DMS153 (cell line): ENCODE measurements around the gene TNS1.

ENCODE experiments used
- DNase-seq: peaks from one replicate; lab custom pipeline; 2025; lab: John Stamatoyannopoulos, UW

TNS1 gene

DNA sequence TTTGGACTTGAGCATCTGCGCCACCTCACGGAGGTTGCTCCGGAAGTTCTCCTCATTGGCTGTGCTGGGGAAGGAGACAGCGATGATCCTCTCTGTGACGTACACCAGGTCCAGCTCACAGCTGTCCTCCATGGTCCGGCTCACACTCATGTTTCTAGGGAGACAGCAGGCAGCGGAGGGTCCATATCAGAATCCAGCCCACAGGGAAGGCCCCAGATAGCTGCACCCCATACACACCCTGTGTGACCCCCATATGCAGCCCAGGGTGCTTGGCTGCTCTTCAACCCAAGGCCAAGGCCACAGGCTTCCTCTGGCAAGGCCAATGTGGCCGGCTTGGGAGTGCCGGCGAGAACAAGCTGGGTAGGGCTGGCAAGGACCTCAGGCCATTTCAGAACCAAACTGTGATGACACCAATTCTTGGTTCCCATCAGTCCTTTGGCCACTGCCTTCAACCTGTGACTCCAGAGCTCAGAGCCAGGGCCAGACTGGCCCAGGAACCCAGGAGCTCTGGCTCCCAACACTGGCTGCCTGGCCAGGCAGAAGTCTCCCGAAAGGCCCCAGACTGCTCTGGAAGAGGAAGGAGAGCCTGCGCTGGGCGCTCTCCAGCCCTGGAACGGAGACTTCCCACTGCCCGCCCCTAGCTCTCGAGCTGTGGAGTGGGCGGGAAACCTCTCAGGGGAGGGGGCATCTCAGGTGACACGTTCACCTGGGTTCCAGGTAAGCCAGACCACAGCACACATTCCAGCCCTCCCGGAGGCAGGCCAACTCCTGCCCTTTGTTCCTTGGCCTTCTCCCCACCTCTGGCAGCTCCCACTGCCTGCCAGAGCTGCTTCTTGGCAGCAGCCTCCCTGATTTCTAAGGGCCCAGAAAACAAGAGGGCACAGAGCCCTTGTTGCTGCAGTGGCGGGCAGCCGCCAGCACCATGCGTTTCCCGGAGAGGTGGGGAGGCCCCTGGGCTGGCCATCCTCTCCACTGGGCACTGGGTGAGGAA lies 104.7 kb downstream of the TNS1 start:
- DNase-seq = no peak

DNA sequence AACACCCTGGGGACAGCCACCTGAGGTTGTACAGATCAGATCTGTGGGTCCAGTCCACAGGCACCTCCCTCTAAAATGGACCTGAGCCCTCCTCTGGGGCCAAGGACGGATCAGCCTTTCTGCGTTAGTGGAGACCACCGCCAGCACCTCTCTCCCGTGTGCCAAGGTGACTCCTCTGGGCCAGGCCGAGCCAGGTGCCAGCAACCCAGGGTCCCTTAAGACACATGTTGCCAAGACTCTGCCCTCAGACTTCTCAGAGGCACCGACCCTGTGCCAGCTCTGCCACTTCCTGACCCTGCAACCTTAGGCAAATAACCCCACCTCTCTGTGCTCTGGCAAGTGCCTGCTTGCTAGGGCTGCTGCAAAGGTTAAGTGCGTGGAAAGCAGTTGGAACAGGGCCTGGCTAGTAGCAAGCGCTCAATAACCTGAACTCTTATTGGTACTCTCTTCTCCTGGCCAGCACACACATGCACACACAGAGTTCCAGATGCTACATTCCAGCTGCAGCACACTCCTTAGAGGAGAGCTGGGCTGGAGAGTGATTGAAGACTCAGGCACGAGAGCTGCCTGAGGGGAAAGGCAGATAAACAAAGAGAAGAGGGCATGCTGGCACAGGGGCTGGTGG lies 105.6 kb downstream of the TNS1 start:
- no peak for DNase-seq

DNA sequence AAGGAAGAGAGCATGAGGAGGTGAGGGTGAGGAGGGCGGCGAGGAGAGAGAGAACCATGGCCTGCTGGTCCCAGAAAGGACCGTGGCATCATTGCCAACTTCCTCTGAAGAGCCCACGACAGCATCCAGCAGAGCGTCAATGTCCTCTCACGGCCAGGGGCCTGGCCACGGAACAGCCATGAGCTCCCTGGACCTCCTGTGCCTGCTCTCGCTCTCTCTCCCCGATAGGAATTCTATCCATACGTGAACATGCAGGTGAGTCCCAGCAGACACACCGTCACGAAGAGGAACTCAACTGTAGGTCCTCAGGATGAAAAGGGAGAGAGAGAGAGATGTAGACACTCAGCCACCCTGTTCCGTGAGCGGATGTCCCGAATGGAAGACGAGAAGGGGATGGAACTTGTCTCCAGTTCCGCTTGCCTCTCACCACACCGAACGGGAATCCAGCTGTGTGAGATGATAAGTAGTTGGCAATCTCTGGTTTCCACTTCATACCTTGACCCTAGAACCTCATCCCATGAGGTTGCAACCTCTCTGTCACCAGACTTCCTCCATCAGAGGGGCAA lies 107.6 kb downstream of the TNS1 start:
- no peak for DNase-seq

DNA sequence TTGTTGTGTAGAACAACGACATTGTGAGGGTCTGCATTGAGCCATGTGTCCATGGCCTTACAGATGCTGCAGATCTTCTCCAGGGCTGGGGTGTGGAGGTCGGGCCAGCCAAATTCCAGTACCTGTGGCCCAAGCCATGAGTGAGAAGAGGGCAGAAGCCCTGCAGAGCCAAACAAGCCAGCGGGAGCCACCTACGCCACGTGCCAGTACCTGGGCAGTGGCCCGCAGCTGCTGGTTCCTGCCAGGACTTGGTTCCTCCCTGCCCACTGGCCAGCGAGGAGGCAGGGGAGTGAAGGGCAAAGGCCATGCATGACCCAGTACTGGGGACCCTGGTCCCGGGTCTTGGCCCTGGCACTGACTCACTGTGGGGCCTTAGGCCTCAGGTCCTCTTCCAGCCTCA lies 109.4 kb downstream of the TNS1 start:
- no peak for DNase-seq

DNA sequence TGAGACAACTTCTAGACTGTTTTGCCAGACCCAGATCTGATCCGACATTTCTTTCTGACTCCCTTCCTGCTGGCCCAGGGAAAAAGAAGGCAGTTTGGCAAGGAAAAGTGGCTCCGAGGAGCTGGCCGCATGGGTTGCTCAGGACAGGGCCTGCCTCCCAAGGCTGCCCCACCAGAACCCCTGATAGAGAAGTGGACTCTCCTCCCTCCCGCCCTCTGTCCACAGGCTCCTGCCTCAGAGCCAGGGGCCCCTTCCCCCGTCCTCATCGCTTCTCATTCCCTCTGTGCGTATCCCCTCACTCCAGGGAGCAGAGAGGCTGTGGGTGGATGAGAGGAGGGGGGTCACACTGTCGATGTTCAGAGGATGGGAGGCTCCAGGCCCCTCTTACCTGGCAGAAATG lies 110.2 kb downstream of the TNS1 start:
- no peak for DNase-seq

DNA sequence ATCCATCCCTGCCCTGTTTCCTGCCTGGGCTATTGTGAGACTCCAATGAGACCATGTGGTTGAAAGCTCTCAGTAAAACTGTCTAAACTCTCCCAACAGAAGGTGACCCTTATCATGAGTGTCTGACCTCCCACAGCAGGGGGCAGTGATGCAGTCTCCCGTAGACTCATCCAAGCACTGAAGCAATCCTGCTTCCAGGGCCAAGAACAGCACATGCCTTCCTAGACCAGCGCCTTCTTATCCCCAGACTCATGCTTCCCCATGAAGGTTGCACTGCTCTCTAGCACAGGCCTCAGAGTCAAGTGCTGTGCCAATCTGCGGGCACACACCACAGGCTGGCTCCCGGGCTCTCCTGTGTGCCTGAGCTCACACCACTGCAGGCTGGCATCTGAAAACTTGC lies 112.3 kb downstream of the TNS1 start:
- no peak for DNase-seq

DNA sequence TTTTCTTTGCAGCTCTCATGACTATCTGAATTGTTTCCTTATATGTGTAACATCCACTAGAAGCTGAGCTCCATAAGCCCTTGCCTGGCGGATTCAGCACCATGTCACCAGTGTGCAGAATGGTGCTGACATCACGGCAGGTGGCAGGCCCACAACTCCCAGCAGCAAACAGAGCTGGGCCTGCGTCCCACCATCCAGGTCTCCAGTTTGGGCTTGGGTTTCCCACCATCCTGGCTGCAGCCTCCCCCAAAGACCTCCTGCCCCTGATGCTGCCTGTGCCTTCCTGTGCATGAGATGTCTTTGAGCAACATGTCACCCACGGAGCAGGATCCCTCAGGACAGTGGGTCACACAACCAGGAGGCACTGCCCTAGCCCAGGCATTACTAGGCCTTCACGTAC lies 113.1 kb downstream of the TNS1 start:
- DNase-seq = no peak

DNA sequence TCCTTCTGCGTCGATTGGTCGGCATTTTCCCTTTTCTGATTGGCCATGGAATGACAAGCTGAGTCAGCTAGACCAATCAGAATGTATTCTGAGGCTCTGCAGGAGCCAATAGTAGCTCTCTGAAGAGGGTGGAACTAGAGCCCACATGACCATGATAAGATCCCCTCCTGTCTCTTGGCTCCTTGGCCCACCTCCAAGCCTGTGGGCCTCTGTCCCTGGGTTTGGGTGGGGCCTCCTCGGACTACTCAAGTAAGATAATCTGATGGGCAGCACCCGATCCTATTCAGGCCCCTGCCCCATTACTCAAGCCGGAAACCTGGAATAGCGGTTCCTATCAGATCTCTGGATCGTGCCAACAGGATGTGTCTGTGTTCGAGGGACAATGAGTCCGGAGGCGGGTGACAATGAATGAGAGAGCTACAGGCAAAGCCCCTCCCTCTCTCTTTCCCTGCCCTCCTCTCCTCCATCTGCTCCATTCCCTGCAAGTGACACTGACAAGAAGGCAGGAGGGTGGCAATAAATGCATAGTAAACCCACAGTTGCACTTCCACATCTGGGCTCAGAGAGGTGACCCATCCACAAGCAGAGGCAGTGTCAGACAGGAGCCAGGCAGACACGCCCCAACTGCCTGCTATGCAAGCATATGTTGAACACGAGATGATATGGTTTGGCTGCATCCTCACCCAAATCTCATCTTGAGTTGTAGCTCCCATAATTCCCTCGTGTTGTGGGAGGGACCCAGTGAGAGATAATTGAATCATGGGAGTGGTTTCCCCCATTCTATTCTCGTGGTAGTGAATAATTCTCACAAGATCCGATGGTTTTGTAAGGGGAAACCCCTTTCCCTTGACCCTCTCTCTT lies 114.7 kb downstream of the TNS1 start:
- DNase-seq = no peak

DNA sequence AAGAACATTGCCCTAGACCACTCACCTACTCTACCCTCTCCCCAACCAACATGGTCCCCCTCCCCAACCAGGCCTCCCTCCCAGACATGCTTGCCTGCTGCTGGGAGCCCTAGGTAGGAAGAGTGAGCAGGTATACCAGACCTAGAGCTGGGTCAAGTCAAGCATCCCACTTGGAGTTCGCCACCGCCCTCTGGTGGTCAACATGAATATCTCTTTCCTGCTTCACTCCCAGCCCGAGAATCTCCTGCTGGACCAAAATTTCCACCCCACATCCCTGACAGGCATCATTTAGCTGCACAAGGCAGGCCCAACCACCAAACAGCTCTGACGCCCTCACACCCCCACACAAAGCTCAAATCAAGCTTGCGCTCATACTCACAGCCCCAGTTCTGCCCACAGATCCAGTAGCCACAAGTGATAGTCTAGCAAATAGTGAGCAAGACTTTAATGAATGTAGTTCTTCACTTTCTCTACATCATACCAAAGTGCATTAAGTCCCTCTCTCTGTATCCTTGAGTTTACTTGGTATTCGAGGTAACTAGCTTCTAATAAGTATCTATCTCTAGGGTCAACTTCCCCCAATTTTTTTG lies 116.0 kb downstream of the TNS1 start:
- DNase-seq = peak; percentile 51

DNA sequence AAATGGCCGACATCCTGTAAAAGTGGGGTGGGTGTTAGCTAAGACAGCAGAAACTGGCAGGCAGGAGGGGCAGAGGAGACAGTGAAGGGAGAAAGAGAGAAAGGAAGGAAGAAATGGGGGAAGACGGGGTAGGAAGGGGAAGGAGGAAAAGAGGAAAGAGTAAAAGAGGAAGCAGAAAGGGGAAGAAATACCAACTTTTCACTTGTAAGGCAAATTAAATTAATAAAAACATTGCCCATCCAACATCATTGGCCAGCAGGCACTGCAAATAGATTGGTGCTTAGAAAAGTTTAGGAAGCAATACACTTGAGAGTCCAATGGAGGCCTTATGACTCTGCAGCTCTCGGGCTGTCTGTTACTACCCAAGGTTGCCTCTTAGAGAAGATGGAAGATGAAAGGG lies 116.7 kb downstream of the TNS1 start:
- no peak for DNase-seq

DNA sequence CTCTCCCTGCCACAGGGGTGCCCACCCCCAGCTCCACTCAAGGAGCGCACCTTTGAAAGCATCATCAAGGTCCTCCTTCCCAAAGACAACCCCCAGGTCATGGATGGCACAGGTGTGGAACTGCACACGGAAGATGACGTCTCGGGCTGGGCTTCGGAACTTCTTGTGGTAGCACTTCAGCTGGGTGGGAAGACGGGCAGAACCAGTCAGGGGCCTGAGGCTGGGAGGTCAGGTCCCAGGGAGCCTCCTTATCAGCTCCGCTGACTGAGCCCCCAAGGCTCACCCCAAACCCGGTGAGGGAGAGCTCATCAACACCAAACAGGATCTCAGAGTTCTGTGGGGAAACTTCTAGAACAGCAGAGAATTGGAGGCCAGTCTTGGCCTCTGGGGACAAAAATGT lies 117.8 kb downstream of the TNS1 start:
- DNase-seq = no peak

DNA sequence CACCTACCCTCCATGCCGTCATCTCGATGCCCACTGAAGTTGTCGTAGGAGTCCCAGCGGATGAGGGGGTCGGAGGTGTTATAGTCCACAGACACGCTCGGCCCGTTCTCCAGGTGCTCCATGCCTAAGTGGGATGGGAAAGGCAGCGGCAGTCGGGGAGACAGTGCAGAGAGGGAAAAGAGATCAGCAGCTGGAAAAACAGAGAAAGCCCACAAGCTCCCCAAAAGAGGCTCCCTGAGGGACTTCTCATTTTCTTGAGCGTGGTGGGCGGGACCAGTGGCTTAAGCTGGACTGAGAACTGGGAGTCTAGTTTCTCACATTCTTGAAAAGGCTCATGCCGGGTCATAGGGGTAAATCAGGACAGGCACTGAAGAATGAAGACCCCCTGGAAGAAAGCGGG lies 121.9 kb downstream of the TNS1 start:
- no peak for DNase-seq

DNA sequence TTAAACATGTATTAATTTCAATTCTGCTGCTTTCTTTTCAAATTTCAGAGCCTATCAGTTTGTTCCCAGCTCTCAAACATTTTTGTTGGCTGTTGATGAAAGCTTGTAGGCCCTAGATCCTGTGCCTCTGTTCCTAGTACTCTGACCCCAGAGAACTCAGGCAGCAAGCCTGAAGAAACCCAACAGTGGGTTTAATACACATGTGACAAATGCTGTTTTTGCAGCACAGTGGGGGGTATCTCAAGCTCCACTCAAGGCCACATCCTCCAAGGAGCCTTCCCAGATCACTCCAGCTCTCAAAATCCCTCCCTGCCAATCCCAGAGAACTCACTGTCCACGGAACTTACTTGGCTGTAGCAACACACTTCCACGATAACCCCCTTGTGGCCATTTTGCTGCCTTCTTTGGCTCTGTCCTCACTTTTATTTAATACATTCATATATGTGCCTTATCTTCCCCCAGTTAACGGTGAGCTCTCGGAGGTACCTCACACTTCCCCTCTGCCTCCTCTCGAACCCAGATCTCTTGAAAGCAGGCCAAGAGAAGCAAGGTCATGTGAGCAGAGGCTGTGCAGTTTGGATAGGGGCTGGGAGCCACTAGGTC lies 122.4 kb downstream of the TNS1 start:
- DNase-seq = no peak

DNA sequence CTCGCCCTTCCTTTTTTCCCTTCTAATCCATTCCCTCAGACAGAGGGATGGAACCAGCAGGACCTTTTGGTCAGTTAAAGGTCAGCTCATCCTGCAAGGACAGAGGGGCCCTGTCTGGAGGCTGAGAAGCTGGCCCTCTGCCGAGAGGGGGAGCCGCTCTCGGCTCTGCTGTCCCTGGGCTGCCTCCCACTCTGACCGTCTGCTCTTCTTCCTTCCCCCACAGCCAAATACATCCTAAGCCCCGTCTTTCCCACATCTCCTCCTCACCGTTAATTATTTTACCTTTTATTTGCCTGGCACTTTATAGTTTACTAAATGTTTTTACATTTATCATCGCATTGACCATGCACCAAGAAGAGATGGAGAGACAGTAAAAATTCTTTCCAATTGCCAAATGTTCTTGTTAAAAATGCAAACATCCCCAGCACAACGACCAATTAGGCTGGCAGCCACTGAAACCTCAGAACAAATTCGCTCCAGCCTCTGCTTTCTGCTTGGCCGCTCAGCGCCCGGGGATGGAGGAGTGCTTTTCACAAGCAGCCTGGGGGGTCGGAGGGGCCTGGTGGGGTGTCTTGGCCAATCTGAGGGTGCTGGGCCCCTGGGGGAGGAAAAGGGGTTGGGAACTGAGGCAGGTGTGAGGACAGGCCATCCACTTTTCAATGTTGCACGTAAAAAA lies 123.7 kb downstream of the TNS1 start:
- no peak for DNase-seq

DNA sequence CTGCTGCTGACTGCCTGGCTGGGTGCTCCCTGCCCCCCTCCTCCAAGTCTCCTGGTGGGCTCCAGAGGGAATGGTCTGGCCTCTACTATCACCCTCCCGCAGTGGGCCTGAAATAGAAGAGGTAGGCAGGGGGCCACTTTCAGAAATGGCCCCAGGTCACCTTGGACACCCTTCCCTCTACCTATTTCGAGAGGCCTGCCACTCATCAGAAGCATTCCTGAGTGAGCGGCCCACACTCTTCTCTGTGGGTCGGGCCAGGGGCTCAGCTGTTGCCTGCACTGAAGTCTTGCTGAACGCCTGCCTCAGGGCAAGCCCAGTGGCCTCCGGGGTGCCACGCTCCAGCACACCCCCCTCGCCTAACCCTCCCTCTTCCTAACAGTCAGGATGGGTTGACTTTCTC lies 124.9 kb downstream of the TNS1 start:
- no peak for DNase-seq

DNA sequence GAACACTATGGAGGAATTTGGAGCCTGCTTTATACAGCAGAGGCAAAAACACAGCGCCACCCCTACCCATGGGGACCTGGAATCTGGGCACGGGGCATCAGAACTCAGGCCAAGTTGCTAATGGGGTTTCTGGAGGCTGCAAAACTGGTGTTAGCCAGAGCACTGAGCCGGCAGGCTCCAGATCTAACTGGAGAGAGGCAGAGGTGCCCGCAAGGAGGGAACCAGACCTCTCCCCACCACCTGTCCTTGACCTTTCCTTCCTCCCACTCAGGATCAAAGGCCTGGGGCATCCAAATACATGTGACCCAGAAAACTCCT lies 126.6 kb downstream of the TNS1 start:
- DNase-seq = no peak

DNA sequence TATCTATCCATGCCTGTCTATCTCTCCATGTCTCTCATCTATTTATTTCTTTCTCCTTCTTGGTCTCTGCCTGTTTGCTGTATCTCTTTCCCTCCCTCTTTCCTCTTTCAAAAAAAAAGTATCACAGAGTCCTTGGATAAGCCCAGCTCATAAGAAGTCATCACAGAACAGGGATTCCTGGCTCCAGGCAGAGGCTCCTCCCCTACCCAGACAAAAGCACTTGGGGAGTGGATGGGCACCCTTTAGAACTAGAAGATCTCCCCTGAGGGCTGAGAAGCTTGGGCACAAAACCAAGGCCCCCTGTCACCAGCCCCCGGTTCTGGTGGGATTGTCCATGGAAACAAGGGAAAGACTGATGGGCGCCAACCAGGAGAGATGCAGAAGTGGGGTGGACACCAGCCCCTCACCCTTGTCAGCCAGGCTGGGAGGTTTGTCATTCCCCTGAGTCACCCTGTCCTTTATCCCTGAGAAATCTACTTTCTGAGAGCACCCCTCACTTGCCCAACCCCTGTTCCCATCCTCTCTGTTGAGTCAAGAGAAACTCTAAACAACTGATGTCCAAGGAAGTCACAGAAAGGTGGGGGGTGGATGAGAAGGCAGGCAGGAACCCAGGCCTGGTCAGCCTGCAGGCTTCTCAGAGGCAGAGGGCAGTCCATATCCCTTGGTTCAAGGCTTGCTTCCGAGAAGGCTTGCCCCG lies 127.1 kb downstream of the TNS1 start:
- DNase-seq = no peak

DNA sequence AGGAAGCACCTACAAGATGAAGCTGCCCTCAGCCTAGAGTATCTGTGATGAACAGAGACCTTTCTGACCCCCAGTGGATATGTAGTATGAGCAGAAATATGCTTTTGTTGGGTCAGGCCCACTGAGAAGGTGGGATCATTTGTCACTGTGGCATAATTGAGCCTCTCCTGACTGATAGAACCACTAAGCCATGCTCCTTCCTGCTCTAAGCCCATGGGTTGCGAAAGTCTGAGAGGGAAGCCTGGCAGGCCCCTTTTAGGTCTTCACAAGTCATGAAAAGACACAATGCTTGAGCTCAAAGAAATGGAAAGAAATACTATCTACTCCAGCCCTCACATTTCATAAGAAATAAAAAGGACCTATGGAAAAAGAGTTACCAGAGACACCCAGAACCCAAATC lies 127.7 kb downstream of the TNS1 start:
- no peak for DNase-seq

DNA sequence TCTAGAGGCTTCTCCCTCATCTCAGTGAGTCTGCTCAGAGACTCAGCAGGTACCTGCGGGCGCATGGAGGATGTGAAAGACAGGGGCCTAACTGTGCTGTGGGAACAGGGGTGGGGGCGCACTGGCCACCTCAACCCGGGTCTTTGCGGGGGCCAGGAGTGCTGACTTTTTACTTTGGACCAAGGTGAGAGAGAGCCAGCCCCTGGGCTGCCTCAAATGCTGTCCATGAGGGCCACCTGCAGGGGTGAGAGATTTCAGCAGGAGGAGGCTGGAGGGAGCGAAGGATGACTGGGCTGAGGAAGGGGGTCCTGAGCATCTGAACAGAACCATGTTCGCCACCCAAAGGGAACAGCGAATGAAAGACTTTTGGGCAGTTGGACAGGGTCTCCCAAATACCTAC lies 129.4 kb downstream of the TNS1 start:
- no peak for DNase-seq

DNA sequence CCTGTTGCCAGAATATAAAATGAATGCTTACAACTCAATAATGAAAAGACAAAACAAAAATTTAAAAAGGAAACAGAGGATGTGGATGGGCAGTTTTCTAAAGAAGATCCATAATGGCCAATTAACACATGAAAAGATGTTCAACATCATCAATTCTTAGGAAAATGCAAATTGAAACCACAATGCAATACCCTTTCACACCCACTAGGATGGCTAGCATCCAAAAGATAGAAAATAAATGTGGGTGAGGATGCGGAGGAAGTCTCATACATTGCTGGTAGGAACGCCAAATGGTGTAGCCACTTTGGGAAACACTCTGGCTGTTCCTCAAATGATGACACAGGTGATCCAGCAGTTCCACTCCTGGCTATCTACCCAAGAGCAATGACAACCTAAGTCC lies 130.5 kb downstream of the TNS1 start:
- no peak for DNase-seq
